DND-41 (cell line): ENCODE data around the gene PANX2.

Experiments used
- ATAC-seq: fragments of 200-7000 bp; cut with Tn5 transposase; 3 replicates; pipeline ENCODE4 v1.9.1; 2021; ENCODE audit warnings: low read depth; ENCODE audit not compliant: insufficient read depth
- DNase-seq: peaks from one replicate; pipeline ENCODE4 v3.0.0-alpha.2; 2020
- H2AFZ ChIP-seq: 2 replicates; pipeline ENCODE4 v1.6.0; 2012; ENCODE audit warnings: low read depth, low read length
- H3K27ac ChIP-seq: 2 replicates; pipeline ENCODE4 v1.5.1; 2012; ENCODE audit warnings: low read length, inconsistent platforms
- H3K27me3 ChIP-seq: fragments of 200-600 bp; sonication (generic); 2 replicates; pipeline ENCODE4 v1.6.0; 2012; ENCODE audit warnings: low read length, mild to moderate bottlenecking, inconsistent platforms; ENCODE audit not compliant: insufficient read depth, poor library complexity
- H3K36me3 ChIP-seq: 2 replicates; pipeline ENCODE4 v1.5.1; 2012; ENCODE audit warnings: low read length, inconsistent platforms; ENCODE audit not compliant: insufficient read depth
- H3K4me1 ChIP-seq: 2 replicates; pipeline ENCODE4 v1.5.1; 2012; ENCODE audit warnings: mild to moderate bottlenecking, low read length; ENCODE audit not compliant: insufficient read depth
- H3K4me2 ChIP-seq: 2 replicates; pipeline ENCODE4 v1.6.0; 2012; ENCODE audit warnings: mild to moderate bottlenecking, moderate library complexity, low read length, inconsistent platforms; ENCODE audit not compliant: insufficient read depth
- H3K4me3 ChIP-seq, 2 experiments: fragments of 200-600 bp in 1 of 2; shearing (Covaris generic) in 1 of 2; 2 replicates each; pipeline ENCODE4 v1.5.1; 2012 to 2016; ENCODE audit warnings: inconsistent platforms in 2 of 2, low read length in 2 of 2, mild to moderate bottlenecking in 2 of 2, low read depth in 1 of 2, moderate library complexity in 1 of 2
- H3K79me2 ChIP-seq: 2 replicates; pipeline ENCODE4 v1.6.0; 2012; ENCODE audit warnings: low read length, inconsistent platforms; ENCODE audit not compliant: insufficient read depth
- H3K9ac ChIP-seq: 2 replicates; pipeline ENCODE4 v1.6.0; 2012; ENCODE audit warnings: low read depth, mild to moderate bottlenecking, inconsistent platforms, low read length, moderate library complexity
- H3K9me3 ChIP-seq: 2 replicates; pipeline ENCODE4 v1.5.1; 2012; ENCODE audit warnings: low read length, moderate library complexity, mild to moderate bottlenecking, inconsistent platforms; ENCODE audit not compliant: insufficient read depth, severe bottlenecking
- H4K20me1 ChIP-seq: 2 replicates; pipeline ENCODE4 v1.6.0; 2012; ENCODE audit warnings: low read length; ENCODE audit not compliant: insufficient read depth
- EZH2 ChIP-seq: IDR thresholded peaks from 3 replicates; pipeline ENCODE4 v1.6.1; 2012; ENCODE audit warnings: borderline replicate concordance, low read depth, mild to moderate bottlenecking, moderate library complexity, low read length, inconsistent platforms; ENCODE audit not compliant: severe bottlenecking
- TF ChIP-seq, protein P1 (sequence below): IDR thresholded peaks from 2 replicates; pipeline ENCODE4 v1.5.1; 2012; ENCODE audit warnings: borderline replicate concordance, low read length, moderate library complexity, mild to moderate bottlenecking; ENCODE audit not compliant: poor library complexity, severe bottlenecking; ENCODE audit errors: extremely low read depth

Gene PANX2

DNA sequence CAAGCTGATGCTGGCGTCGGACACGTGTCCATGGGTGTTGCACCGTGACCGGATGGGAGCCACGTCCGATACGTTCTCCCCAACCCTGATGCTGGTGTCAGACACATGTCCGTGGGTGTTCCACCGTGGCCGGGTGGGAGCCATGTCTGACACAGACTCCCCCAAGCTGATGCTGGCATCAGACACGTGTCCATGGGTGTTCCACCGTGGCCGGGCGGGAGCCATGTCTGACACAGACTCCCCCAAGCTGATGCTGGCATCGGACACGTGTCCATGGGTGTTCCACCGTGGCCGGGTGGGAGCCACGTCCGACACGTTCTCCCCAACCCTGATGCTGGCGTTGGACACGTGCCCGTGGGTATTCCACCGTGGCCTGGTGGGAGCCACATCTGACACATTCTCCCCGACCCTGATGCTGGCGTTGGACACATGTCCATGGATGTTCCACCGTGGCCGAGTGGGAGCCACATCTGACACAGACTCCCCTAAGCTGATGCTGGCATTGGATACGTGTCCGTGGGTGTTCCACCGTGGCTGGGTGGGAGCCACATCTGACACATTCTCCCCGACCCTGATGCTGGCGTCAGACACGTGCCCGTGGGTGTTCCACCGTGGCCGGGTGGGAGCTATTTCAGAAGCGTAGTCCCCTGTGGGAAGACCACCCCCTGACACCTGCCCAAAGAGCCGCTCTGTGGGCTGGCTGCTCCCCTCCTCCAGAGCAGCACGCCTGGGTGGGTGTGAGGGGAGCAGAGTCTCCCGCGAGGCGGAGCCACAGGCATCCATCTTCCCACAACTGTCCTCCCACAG is 50.3 kb downstream of the PANX2 start:
- peaks cover 2% of the 10 kb centered on the region; the same call in 1 of the 2 replicates for H3K79me2 ChIP-seq
- H3K27me3 ChIP-seq = no peaks in the 10 kb centered on the region
- H3K36me3 ChIP-seq = peaks cover 94% of the 10 kb centered on the region
- no peak overlapping the region for H3K4me2 ChIP-seq
- no peak for DNase-seq
- TF ChIP-seq, protein P1, sequence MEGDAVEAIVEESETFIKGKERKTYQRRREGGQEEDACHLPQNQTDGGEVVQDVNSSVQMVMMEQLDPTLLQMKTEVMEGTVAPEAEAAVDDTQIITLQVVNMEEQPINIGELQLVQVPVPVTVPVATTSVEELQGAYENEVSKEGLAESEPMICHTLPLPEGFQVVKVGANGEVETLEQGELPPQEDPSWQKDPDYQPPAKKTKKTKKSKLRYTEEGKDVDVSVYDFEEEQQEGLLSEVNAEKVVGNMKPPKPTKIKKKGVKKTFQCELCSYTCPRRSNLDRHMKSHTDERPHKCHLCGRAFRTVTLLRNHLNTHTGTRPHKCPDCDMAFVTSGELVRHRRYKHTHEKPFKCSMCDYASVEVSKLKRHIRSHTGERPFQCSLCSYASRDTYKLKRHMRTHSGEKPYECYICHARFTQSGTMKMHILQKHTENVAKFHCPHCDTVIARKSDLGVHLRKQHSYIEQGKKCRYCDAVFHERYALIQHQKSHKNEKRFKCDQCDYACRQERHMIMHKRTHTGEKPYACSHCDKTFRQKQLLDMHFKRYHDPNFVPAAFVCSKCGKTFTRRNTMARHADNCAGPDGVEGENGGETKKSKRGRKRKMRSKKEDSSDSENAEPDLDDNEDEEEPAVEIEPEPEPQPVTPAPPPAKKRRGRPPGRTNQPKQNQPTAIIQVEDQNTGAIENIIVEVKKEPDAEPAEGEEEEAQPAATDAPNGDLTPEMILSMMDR = no peak
- TF ChIP-seq EZH2 = no peak
- no peaks in the 10 kb centered on the region for H3K9me3 ChIP-seq
- no peak overlapping the region for H3K4me3 ChIP-seq
- no peak overlapping the region for H2AFZ ChIP-seq
- no peak for ATAC-seq
- H3K4me1 ChIP-seq = no peaks in the 10 kb centered on the region
- no peak overlapping the region for H3K9ac ChIP-seq
- H3K27ac ChIP-seq = no peak overlapping the region
- H4K20me1 ChIP-seq = peaks cover 57% of the 10 kb centered on the region

GRCh38 chr22:50221410-50222300 is 51.1 kb downstream of the PANX2 start:
- Histone ChIP-seq H3K36me3 (peaks cover 93% of the 10 kb centered on the region), H3K4me1 (no peaks in the 10 kb centered on the region)

GRCh38 chr22:50222508-50222907 is 52.0 kb downstream of the PANX2 start:
- no peaks in the 10 kb centered on the region for H3K79me2 ChIP-seq
- no peak overlapping the region for H2AFZ ChIP-seq
- H3K4me3 ChIP-seq = no peak overlapping the region
- no peaks in the 10 kb centered on the region for H3K4me1 ChIP-seq
- H3K36me3 ChIP-seq = peaks cover 92% of the 10 kb centered on the region
- no peaks in the 10 kb centered on the region for H3K9me3 ChIP-seq
- H3K9ac ChIP-seq = no peak overlapping the region
- H3K27ac ChIP-seq = no peak overlapping the region
- H3K4me2 ChIP-seq = no peak overlapping the region
- ATAC-seq (no peak), DNase-seq (no peak)
- H3K27me3 ChIP-seq = no peaks in the 10 kb centered on the region
- TF ChIP-seq EZH2 = no peak
- TF ChIP-seq, protein P1 = no peak
- peaks cover 54% of the 10 kb centered on the region for H4K20me1 ChIP-seq

More at GRCh38 chr22:50221410-50222300, 51.1 kb downstream of the PANX2 start:
- TF ChIP-seq, protein P1 = peak; percentile 33
- TF ChIP-seq EZH2 = no peak
- no peak for ATAC-seq
- Histone ChIP-seq H3K79me2 (no peaks in the 10 kb centered on the region), H3K4me3 (no peak overlapping the region), H3K4me2 (no peak overlapping the region), H4K20me1 (peaks cover 54% of the 10 kb centered on the region), H3K27me3 (no peaks in the 10 kb centered on the region), H3K9me3 (no peaks in the 10 kb centered on the region), H3K9ac (no peak overlapping the region), H3K27ac (no peak overlapping the region), H2AFZ (no peak overlapping the region)
- no peak for DNase-seq
